Stimulated activated CD8-positive, alpha-beta memory T cell treated with anti-CD3 and anti-CD28 coated beads, Interleukin-15, amount 100 ng/mL, for 48 hours (primary cell): ENCODE data around the gene VPS37B.
"Not testable (repeated sequence)": the region's sequence is repeated elsewhere in the genome, so short reads cannot be mapped to it uniquely, and the experiment has no call there.

Experiments used
- DNase-seq, 2 donors: peaks; one replicate each; pipeline ENCODE4 v3.0.0-alpha.2; 2020; ENCODE audit warnings: low read depth in 2 of 2

Gene VPS37B

GRCh38 chr12:122895704-122896636 lies at the start of gene VPS37B:
Gene VPS37B (minus strand): TSS chr12:122896124. CDS start chr12:122896062, 62 bp downstream.
- DNase-seq: peak; percentile 73 to 77

GRCh38 chr12:122944605-122945592 lies 49.0 kb upstream of the VPS37B start:
- DNase-seq: no peak

- DNase-seq: no peak
These were observed 47.3 kb upstream of the VPS37B start for GRCh38 chr12:122943196-122943595.

- no peak for DNase-seq
These were observed 46.7 kb upstream of the VPS37B start for GRCh38 chr12:122942637-122943036.

GRCh38 chr12:122941351-122941750 lies 45.4 kb upstream of the VPS37B start:
- DNase-seq: not testable (repeated sequence)

GRCh38 chr12:122939125-122939524 lies 43.2 kb upstream of the VPS37B start:
- no peak for DNase-seq

- DNase-seq: no peak
These were observed 41.7 kb upstream of the VPS37B start for GRCh38 chr12:122937622-122938091.

- DNase-seq: no peak
These were observed 39.4 kb upstream of the VPS37B start for GRCh38 chr12:122935318-122935717.

- DNase-seq: no peak
These were observed 38.8 kb upstream of the VPS37B start for GRCh38 chr12:122934722-122935121.

GRCh38 chr12:122932207-122932606 lies 36.3 kb upstream of the VPS37B start:
- no peak for DNase-seq

- DNase-seq: no peak
These were observed 33.9 kb upstream of the VPS37B start for GRCh38 chr12:122929812-122930211.

- no peak for DNase-seq
These were observed 33.2 kb upstream of the VPS37B start for GRCh38 chr12:122929148-122929538.

- no peak for DNase-seq
These were observed 32.7 kb upstream of the VPS37B start for GRCh38 chr12:122928404-122929147.

GRCh38 chr12:122927756-122928403 lies 32.0 kb upstream of the VPS37B start:
- no peak for DNase-seq

GRCh38 chr12:122921917-122922316 lies 26.0 kb upstream of the VPS37B start:
- no peak for DNase-seq

- no peak for DNase-seq
These were observed 24.8 kb upstream of the VPS37B start for GRCh38 chr12:122920687-122921086.

GRCh38 chr12:122918827-122919226 lies 22.9 kb upstream of the VPS37B start:
- DNase-seq: no peak

GRCh38 chr12:122917507-122918121 lies 21.7 kb upstream of the VPS37B start:
- DNase-seq: no peak

- no peak for DNase-seq
These were observed 13.7 kb upstream of the VPS37B start for GRCh38 chr12:122909442-122910288.
